Measurements from ENCODE around the gene AQP5. TPM values are rescaled to one million over a fixed set of nuclear protein-coding genes. Genes with fewer than 3 reads are reported as not detected.

AQP5 gene
- total RNA-seq, 4 donors from 2014 or later, result 7.8 TPM; not detected in 3

- no peak for TF ChIP-seq EP300 (IDR thresholded peaks at IDR 0.05)
- TF ChIP-seq, protein P1, sequence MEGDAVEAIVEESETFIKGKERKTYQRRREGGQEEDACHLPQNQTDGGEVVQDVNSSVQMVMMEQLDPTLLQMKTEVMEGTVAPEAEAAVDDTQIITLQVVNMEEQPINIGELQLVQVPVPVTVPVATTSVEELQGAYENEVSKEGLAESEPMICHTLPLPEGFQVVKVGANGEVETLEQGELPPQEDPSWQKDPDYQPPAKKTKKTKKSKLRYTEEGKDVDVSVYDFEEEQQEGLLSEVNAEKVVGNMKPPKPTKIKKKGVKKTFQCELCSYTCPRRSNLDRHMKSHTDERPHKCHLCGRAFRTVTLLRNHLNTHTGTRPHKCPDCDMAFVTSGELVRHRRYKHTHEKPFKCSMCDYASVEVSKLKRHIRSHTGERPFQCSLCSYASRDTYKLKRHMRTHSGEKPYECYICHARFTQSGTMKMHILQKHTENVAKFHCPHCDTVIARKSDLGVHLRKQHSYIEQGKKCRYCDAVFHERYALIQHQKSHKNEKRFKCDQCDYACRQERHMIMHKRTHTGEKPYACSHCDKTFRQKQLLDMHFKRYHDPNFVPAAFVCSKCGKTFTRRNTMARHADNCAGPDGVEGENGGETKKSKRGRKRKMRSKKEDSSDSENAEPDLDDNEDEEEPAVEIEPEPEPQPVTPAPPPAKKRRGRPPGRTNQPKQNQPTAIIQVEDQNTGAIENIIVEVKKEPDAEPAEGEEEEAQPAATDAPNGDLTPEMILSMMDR (IDR thresholded peaks at IDR 0.05), result no peak
- no peak for TF ChIP-seq POLR2A (IDR thresholded peaks at IDR 0.05)
- TF ChIP-seq POLR2AphosphoS5 (IDR thresholded peaks at IDR 0.05), result no peak
- peaks cover 2 to 26% (median 7%) of the 10 kb centered on the region in 3 donors for H3K4me1 ChIP-seq
Observed at GRCh38 chr12:50013361-50014147, 51.9 kb downstream of the AQP5 start.

GRCh38 chr12:50014342-50014741 is 52.7 kb downstream of the AQP5 start:
- Histone ChIP-seq H3K36me3 (peaks cover 0 to 5% of the 10 kb centered on the region in 2 donors), H3K4me1 (peaks cover 2 to 28% (median 7%) of the 10 kb centered on the region in 3 donors), H3K9me3 (no peaks in the 10 kb centered on the region), H3K4me3 (no peak overlapping the region), H3K27ac (no peak overlapping the region), H3K27me3 (no peaks in the 10 kb centered on the region)
- WGBS, 2 donors (ENCODE audit: low coverage in 1 of 2), result 100% methylated on average over 2 of the region's 3 CpGs; no CpG with 5 or more reads in 1 of the 2 donors
- TF ChIP-seq POLR2AphosphoS5 (IDR thresholded peaks at IDR 0.05), result no peak
- no peak for TF ChIP-seq EP300 (IDR thresholded peaks at IDR 0.05)
- TF ChIP-seq, protein P1 (IDR thresholded peaks at IDR 0.05), result no peak
- TF ChIP-seq POLR2A (IDR thresholded peaks at IDR 0.05), result no peak
- ATAC-seq, result no peak

More at GRCh38 chr12:50013361-50014147, 51.9 kb downstream of the AQP5 start:
- H3K27ac ChIP-seq, result no peak overlapping the region
- H3K4me3 ChIP-seq, result no peak overlapping the region
- ATAC-seq, result no peak
- H3K27me3 ChIP-seq, result no peaks in the 10 kb centered on the region
- WGBS, 2 donors (ENCODE audit: low coverage in 1 of 2), result 75 to 100% methylated on average over 1 to 2 of the region's 2 CpGs
- H3K36me3 ChIP-seq, result peaks cover 0 to 5% of the 10 kb centered on the region in 2 donors
- no peaks in the 10 kb centered on the region for H3K9me3 ChIP-seq

Other genes with a start within 250 kb of the AQP5 start
- 100 to 1,000 TPM; 251 to 408 (median 329) TPM for gene TMBIM6, start 220.3 kb upstream of the AQP5 start, total RNA-seq
- gene NCKAP5L, start 133.5 kb upstream of the AQP5 start, total RNA-seq, result 10 to 100 TPM; 15.3 to 27.5 (median 19.0) TPM
- 1 to 10 TPM; 2.6 to 4.7 (median 3.4) TPM for gene BCDIN3D, start 118.8 kb upstream of the AQP5 start, total RNA-seq
- 1 to 10 TPM; 3.4 to 7.4 (median 5.9) TPM for gene FAIM2, start 58.0 kb upstream of the AQP5 start, total RNA-seq
- under 1 TPM in 1 of 4 donors, not detected in 3; 0.12 TPM for gene AQP2, start 11.1 kb upstream of the AQP5 start, total RNA-seq
- gene AQP6, start 11.1 kb downstream of the AQP5 start, total RNA-seq, result not detected
- gene RACGAP1, start 63.6 kb downstream of the AQP5 start, total RNA-seq, result 10 to 100 TPM; 10.5 to 23.7 (median 13.1) TPM
- 1 to 10 TPM in 3 of 4 donors, under 1 TPM in 1; 0.82 to 4.9 (median 3.1) TPM for gene ASIC1, start 95.7 kb downstream of the AQP5 start, total RNA-seq
- 10 to 100 TPM; 26.6 to 52.8 (median 44.2) TPM for gene SMARCD1, start 123.5 kb downstream of the AQP5 start, total RNA-seq
- gene GPD1, start 142.1 kb downstream of the AQP5 start, total RNA-seq, result 10 to 100 TPM in 1 of 4 donors, 1 to 10 TPM in 1, under 1 TPM in 2; 0.08 to 49.5 (median 1.3) TPM
- 100 to 1,000 TPM in 1 of 4 donors, 10 to 100 TPM in 3; 66.1 to 111 (median 81.0) TPM for gene COX14, start 150.4 kb downstream of the AQP5 start, total RNA-seq
- 10 to 100 TPM; 23.4 to 27.9 (median 26.4) TPM for gene CERS5, start 205.5 kb downstream of the AQP5 start, total RNA-seq

Measured in gastroesophageal sphincter (tissue), 4 donors.